ENCODE data around the gene KRTAP26-1. TPM values are rescaled to one million over a fixed set of nuclear protein-coding genes. Genes with fewer than 3 reads are reported as not detected.

Gene KRTAP26-1
- polyA plus RNA-seq, 1 donor (not counting 4 experiments of a cell fraction or from before 2014, with no cell fraction given), result not detected

GRCh38 chr21:30282850-30283249 lies 37.3 kb downstream of the KRTAP26-1 start, which contains the start of gene KRTAP24-1:
TSS of gene KRTAP24-1 (minus strand) at chr21:30282950. CDS start at chr21:30282932, 18 bp downstream.
- TF ChIP-seq CTCF (optimal IDR thresholded peaks at IDR 0.05 in 1 of 3, IDR thresholded peaks at IDR 0.05 in 1 of 3, conservative IDR thresholded peaks at IDR 0.05 in 1 of 3; ENCODE audit: extremely low read depth in 1 of 3, insufficient read depth in 2 of 3, low read length in 3 of 3) (no peak), EZH2 (IDR thresholded peaks at IDR 0.05; ENCODE audit: low read length) (no peak)
- no peaks in the 10 kb centered on the region for H3K4me1 ChIP-seq (ENCODE audit: control insufficient read depth, extremely low read depth, insufficient read depth, low read length)
- no peaks in the 10 kb centered on the region for H3K79me2 ChIP-seq (ENCODE audit: control insufficient read depth, insufficient read depth, low read length)
- FAIRE-seq (no peak), DNase-seq (ENCODE audit: low read depth, low spot score) (no peak)
- dilution Hi-C loops (cut with MboI; ENCODE audit: extremely low pct_ligation_motif_present, low sequenced_read_pairs), result no loop called here
- H3K27ac ChIP-seq (ENCODE audit: control insufficient read depth, insufficient read depth, low read length), result no peak within 1 kb of the TSS
- no peak within 1 kb of the TSS for H2AFZ ChIP-seq (ENCODE audit: control insufficient read depth, low read length)
- no peaks in the 10 kb centered on the region for H3K9me3 ChIP-seq (ENCODE audit: control insufficient read depth, low read depth, low read length)
- no peak within 1 kb of the TSS for H3K4me3 ChIP-seq (ENCODE audit: control insufficient read depth in 2 of 3, extremely low read depth in 1 of 3, insufficient read depth in 2 of 3, low read depth in 1 of 3, low read length in 3 of 3)
- no peak within 1 kb of the TSS for H3K9ac ChIP-seq (ENCODE audit: control insufficient read depth, extremely low read depth, insufficient read depth, low read length)
- no peak within 1 kb of the TSS for H3K4me2 ChIP-seq (ENCODE audit: control insufficient read depth, extremely low read depth, insufficient read depth, low read depth, low read length)
- H4K20me1 ChIP-seq (ENCODE audit: control insufficient read depth, extremely low read depth, insufficient read depth, low read length), result no peaks in the 10 kb centered on the region
- no peaks in the 10 kb centered on the region for H3K36me3 ChIP-seq (ENCODE audit: control insufficient read depth in 2 of 2, extremely low read depth in 1 of 2, insufficient read depth in 2 of 2, low read length in 2 of 2)
- no peaks in the 10 kb centered on the region for H3K9me1 ChIP-seq (ENCODE audit: control insufficient read depth, extremely low read depth, insufficient read depth, low read length)
- no peaks in the 10 kb centered on the region for H3K27me3 ChIP-seq (ENCODE audit: control insufficient read depth, extremely low read depth, insufficient read depth, low read length)

GRCh38 chr21:30271611-30272010 lies 48.5 kb downstream of the KRTAP26-1 start:
- TF ChIP-seq CTCF (optimal IDR thresholded peaks at IDR 0.05 in 1 of 3, IDR thresholded peaks at IDR 0.05 in 1 of 3, conservative IDR thresholded peaks at IDR 0.05 in 1 of 3; ENCODE audit: extremely low read depth in 1 of 3, insufficient read depth in 2 of 3, low read length in 3 of 3) (no peak), EZH2 (IDR thresholded peaks at IDR 0.05; ENCODE audit: low read length) (no peak)
- no peaks in the 10 kb centered on the region for H3K9me1 ChIP-seq (ENCODE audit: control insufficient read depth, extremely low read depth, insufficient read depth, low read length)
- no peak overlapping the region for H3K9ac ChIP-seq (ENCODE audit: control insufficient read depth, extremely low read depth, insufficient read depth, low read length)
- dilution Hi-C loops (cut with MboI; ENCODE audit: extremely low pct_ligation_motif_present, low sequenced_read_pairs), result no loop called here
- H4K20me1 ChIP-seq (ENCODE audit: control insufficient read depth, extremely low read depth, insufficient read depth, low read length), result no peaks in the 10 kb centered on the region
- no peak overlapping the region for H3K4me2 ChIP-seq (ENCODE audit: control insufficient read depth, extremely low read depth, insufficient read depth, low read depth, low read length)
- no peaks in the 10 kb centered on the region for H3K27me3 ChIP-seq (ENCODE audit: control insufficient read depth, extremely low read depth, insufficient read depth, low read length)
- H3K36me3 ChIP-seq (ENCODE audit: control insufficient read depth in 2 of 2, extremely low read depth in 1 of 2, insufficient read depth in 2 of 2, low read length in 2 of 2), result no peaks in the 10 kb centered on the region
- H2AFZ ChIP-seq (ENCODE audit: control insufficient read depth, low read length), result no peak overlapping the region
- no peak overlapping the region for H3K4me3 ChIP-seq (ENCODE audit: control insufficient read depth in 2 of 3, extremely low read depth in 1 of 3, insufficient read depth in 2 of 3, low read depth in 1 of 3, low read length in 3 of 3)
- FAIRE-seq (no peak), DNase-seq (ENCODE audit: low read depth, low spot score) (no peak)
- H3K9me3 ChIP-seq (ENCODE audit: control insufficient read depth, low read depth, low read length), result no peaks in the 10 kb centered on the region
- H3K27ac ChIP-seq (ENCODE audit: control insufficient read depth, insufficient read depth, low read length), result no peak overlapping the region
- no peaks in the 10 kb centered on the region for H3K4me1 ChIP-seq (ENCODE audit: control insufficient read depth, extremely low read depth, insufficient read depth, low read length)
- H3K79me2 ChIP-seq (ENCODE audit: control insufficient read depth, insufficient read depth, low read length), result no peaks in the 10 kb centered on the region

Data from keratinocyte (primary cell).